ENCODE data around the gene PARD3. TPM values are rescaled to one million over a fixed set of nuclear protein-coding genes. Genes with fewer than 3 reads are reported as not detected.

The PARD3 gene
- total RNA-seq, 1 donor from 2014 or later: 35.4 TPM

DNA sequence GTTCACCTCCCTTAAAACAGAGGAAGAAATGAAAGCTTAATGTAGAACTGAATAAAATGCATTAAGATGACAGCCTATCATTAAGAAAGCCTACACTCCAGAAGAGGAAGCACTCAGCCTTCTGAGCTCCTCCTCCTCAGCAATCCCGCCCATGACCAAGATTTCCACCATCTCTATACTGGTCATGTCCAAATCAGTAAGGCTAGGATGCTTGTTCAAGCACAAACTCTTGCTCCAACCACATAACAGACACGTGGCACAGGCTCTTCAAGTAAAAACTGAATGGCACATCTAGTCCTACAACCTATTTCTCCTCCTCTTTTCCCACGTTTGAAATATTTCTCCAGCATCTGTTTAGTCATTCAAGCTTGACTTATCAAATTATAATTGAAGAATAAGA, 454.1 kb downstream of the PARD3 start:
- Histone ChIP-seq H3K4me3 (ENCODE audit: insufficient read depth, low read depth, low read length) (no peak overlapping the region), H3K4me2 (ENCODE audit: low read length) (no peak overlapping the region), H3K9ac (ENCODE audit: low read length) (no peak overlapping the region), H3K9me3 (ENCODE audit: insufficient read depth, low read depth, low read length) (no peaks in the 10 kb centered on the region), H3K36me3 (ENCODE audit: insufficient read depth, low read length) (peaks cover 6% of the 10 kb centered on the region), H3K27me3 (ENCODE audit: insufficient read depth, low read length) (no peaks in the 10 kb centered on the region), H3K79me2 (ENCODE audit: insufficient read depth, low read length) (no peaks in the 10 kb centered on the region), H3K27ac (ENCODE audit: low read depth, low read length) (no peak overlapping the region), H4K20me1 (ENCODE audit: insufficient read depth, low read length) (no peaks in the 10 kb centered on the region), H3K4me1 (ENCODE audit: insufficient read depth, low read length) (no peaks in the 10 kb centered on the region), H2AFZ (ENCODE audit: low read depth, low read length) (no peak overlapping the region)
- Mint-ChIP-seq H3K36me3 (ENCODE audit: low read depth, unreplicated experiment) (peaks cover 8% of the 10 kb centered on the region), H3K4me1 (ENCODE audit: low read depth, unreplicated experiment) (no peaks in the 10 kb centered on the region), H3K27ac (ENCODE audit: unreplicated experiment) (no peak overlapping the region), H3K4me3 (ENCODE audit: unreplicated experiment) (no peak overlapping the region), H3K27me3 (ENCODE audit: low read depth, unreplicated experiment) (no peaks in the 10 kb centered on the region), H3K9me3 (ENCODE audit: unreplicated experiment) (no peaks in the 10 kb centered on the region)
- DNase-seq (ENCODE audit: low read depth) (no peak), FAIRE-seq (no peak)
- TF ChIP-seq, protein P1, sequence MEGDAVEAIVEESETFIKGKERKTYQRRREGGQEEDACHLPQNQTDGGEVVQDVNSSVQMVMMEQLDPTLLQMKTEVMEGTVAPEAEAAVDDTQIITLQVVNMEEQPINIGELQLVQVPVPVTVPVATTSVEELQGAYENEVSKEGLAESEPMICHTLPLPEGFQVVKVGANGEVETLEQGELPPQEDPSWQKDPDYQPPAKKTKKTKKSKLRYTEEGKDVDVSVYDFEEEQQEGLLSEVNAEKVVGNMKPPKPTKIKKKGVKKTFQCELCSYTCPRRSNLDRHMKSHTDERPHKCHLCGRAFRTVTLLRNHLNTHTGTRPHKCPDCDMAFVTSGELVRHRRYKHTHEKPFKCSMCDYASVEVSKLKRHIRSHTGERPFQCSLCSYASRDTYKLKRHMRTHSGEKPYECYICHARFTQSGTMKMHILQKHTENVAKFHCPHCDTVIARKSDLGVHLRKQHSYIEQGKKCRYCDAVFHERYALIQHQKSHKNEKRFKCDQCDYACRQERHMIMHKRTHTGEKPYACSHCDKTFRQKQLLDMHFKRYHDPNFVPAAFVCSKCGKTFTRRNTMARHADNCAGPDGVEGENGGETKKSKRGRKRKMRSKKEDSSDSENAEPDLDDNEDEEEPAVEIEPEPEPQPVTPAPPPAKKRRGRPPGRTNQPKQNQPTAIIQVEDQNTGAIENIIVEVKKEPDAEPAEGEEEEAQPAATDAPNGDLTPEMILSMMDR (IDR thresholded peaks at IDR 0.05; ENCODE audit: insufficient read depth, low read depth, low read length): no peak
- no peak for TF ChIP-seq EZH2 (IDR thresholded peaks at IDR 0.05; ENCODE audit: insufficient read depth, low read length)

DNA sequence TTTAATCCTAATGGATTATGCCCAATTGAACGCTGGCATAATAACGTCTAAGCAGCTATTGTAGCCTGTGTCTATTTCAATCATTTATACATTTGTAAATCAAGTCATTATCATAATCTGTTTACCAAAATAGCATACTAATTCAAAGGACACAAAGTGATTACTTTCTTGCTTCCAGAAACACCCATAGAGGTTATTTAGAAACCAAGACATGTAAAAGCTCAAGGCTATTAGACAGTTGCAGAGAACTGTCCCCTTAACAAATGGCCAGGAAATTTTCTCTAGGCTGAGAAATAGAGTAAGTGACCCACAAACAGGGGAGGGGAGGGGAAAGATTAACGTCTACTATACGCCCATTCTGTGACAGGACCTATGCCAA, 455.7 kb downstream of the PARD3 start:
- DNase-seq (ENCODE audit: low read depth) (no peak), FAIRE-seq (no peak)
- Histone ChIP-seq H3K36me3 (ENCODE audit: insufficient read depth, low read length) (peaks cover 6% of the 10 kb centered on the region), H2AFZ (ENCODE audit: low read depth, low read length) (no peak overlapping the region), H3K4me3 (ENCODE audit: insufficient read depth, low read depth, low read length) (no peak overlapping the region), H4K20me1 (ENCODE audit: insufficient read depth, low read length) (no peaks in the 10 kb centered on the region), H3K4me1 (ENCODE audit: insufficient read depth, low read length) (no peaks in the 10 kb centered on the region), H3K4me2 (ENCODE audit: low read length) (no peak overlapping the region), H3K27ac (ENCODE audit: low read depth, low read length) (no peak overlapping the region), H3K79me2 (ENCODE audit: insufficient read depth, low read length) (no peaks in the 10 kb centered on the region), H3K27me3 (ENCODE audit: insufficient read depth, low read length) (no peaks in the 10 kb centered on the region), H3K9ac (ENCODE audit: low read length) (no peak overlapping the region), H3K9me3 (ENCODE audit: insufficient read depth, low read depth, low read length) (no peaks in the 10 kb centered on the region)
- Mint-ChIP-seq H3K36me3 (ENCODE audit: low read depth, unreplicated experiment) (peaks cover 11% of the 10 kb centered on the region), H3K27ac (ENCODE audit: unreplicated experiment) (no peak overlapping the region), H3K4me1 (ENCODE audit: low read depth, unreplicated experiment) (no peaks in the 10 kb centered on the region), H3K9me3 (ENCODE audit: unreplicated experiment) (no peaks in the 10 kb centered on the region), H3K4me3 (ENCODE audit: unreplicated experiment) (no peak overlapping the region), H3K27me3 (ENCODE audit: low read depth, unreplicated experiment) (no peaks in the 10 kb centered on the region)
- no peak for TF ChIP-seq EZH2 (IDR thresholded peaks at IDR 0.05; ENCODE audit: insufficient read depth, low read length)
- TF ChIP-seq, protein P1 (IDR thresholded peaks at IDR 0.05; ENCODE audit: insufficient read depth, low read depth, low read length): no peak

DNA sequence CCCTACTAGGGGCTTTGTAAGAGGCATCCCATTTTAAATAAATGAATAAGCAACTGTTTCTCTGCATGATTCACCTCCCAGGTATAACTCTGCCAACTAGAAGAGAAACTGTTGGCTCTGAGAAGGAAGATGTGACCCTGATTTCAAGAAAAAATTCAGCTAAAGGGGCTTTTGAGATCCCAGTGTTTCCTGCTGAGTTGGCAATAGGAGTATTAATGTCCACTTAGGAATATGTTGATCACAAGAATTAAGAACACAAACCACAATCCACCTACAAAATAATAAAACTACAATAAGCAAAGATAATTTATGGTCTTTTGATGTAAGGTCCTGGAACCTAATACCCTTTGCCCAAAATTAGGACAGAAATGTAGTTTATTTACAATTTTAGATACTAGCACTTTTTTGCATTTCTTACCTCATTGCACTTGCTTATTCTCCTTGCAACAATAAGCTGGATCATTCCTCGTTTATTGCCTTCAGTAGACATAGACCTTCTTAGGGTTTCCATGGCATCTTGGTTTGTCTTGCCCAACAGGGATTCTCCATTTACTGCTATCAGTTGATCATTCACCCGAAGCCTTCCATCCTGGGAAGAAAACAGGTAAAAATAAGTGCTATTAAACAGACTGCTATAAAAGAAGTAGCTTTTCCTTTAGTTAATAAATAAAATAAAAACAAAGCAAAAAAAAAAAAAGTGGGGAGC, 456.2 kb downstream of the PARD3 start:
- no peak for DNase-seq (ENCODE audit: low read depth)

More for the DNA sequence above, 456.2 kb downstream of the PARD3 start:
- Mint-ChIP-seq H3K4me3 (ENCODE audit: unreplicated experiment) (no peak overlapping the region), H3K36me3 (ENCODE audit: low read depth, unreplicated experiment) (peaks cover 13% of the 10 kb centered on the region), H3K9me3 (ENCODE audit: unreplicated experiment) (no peaks in the 10 kb centered on the region), H3K27me3 (ENCODE audit: low read depth, unreplicated experiment) (no peaks in the 10 kb centered on the region), H3K27ac (ENCODE audit: unreplicated experiment) (no peak overlapping the region), H3K4me1 (ENCODE audit: low read depth, unreplicated experiment) (no peaks in the 10 kb centered on the region)
- no peaks in the 10 kb centered on the region for H3K9me3 ChIP-seq (ENCODE audit: insufficient read depth, low read depth, low read length)
- no peak overlapping the region for H2AFZ ChIP-seq (ENCODE audit: low read depth, low read length)
- no peak overlapping the region for H3K4me2 ChIP-seq (ENCODE audit: low read length)
- H3K4me3 ChIP-seq (ENCODE audit: insufficient read depth, low read depth, low read length): no peak overlapping the region
- no peaks in the 10 kb centered on the region for H3K27me3 ChIP-seq (ENCODE audit: insufficient read depth, low read length)
- H3K4me1 ChIP-seq (ENCODE audit: insufficient read depth, low read length): no peaks in the 10 kb centered on the region
- no peaks in the 10 kb centered on the region for H4K20me1 ChIP-seq (ENCODE audit: insufficient read depth, low read length)
- no peak for FAIRE-seq
- no peak overlapping the region for H3K9ac ChIP-seq (ENCODE audit: low read length)
- no peaks in the 10 kb centered on the region for H3K79me2 ChIP-seq (ENCODE audit: insufficient read depth, low read length)
- TF ChIP-seq, protein P1 (IDR thresholded peaks at IDR 0.05; ENCODE audit: insufficient read depth, low read depth, low read length): no peak
- peaks cover 6% of the 10 kb centered on the region for H3K36me3 ChIP-seq (ENCODE audit: insufficient read depth, low read length)
- H3K27ac ChIP-seq (ENCODE audit: low read depth, low read length): no peak overlapping the region

Data from astrocyte (in vitro differentiated cells and primary cell).